Esophagus muscularis mucosa (tissue), 3 donors: ENCODE measurements around the gene CD36.

Experiments
- POLR2A ChIP-seq: fragments of 450-650 bp; IDR thresholded peaks from one replicate; pipeline ENCODE4 v1.6.1; 2017; ENCODE audit warnings: antibody characterized with exemption, moderate library complexity, mild to moderate bottlenecking, low read depth
- TF ChIP-seq, protein P1 (sequence below), 3 experiments: fragments of 200-600 bp in 2 of 3; fragments of 450-650 bp in 1 of 3; sonication (generic) in 2 of 3; IDR thresholded peaks; one replicate each; pipeline ENCODE4 v1.5.1; 2017 to 2019; ENCODE audit warnings: antibody characterized with exemption in 3 of 3, mild to moderate bottlenecking in 2 of 3, moderate library complexity in 1 of 3

DNA sequence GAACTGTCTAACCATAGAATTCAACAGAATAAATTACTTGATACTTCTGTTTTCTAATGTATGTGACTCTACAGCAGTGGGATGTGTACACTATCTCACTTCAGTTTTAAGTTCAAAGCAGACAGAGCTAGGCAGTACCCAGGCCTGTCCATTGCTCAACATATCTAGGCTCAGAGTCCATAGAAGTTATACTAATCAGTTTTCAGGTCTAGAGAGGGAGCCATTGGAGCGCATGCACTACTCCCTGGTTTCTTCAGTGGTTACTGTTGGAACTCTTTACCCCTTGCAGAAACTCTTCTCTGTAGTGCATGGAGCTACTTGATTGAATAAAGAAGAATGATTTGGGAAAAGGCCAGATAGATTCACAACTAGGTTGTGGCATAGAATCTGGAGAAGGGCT, 4.4 kb downstream of the CD36 start:
- TF ChIP-seq, protein P1, sequence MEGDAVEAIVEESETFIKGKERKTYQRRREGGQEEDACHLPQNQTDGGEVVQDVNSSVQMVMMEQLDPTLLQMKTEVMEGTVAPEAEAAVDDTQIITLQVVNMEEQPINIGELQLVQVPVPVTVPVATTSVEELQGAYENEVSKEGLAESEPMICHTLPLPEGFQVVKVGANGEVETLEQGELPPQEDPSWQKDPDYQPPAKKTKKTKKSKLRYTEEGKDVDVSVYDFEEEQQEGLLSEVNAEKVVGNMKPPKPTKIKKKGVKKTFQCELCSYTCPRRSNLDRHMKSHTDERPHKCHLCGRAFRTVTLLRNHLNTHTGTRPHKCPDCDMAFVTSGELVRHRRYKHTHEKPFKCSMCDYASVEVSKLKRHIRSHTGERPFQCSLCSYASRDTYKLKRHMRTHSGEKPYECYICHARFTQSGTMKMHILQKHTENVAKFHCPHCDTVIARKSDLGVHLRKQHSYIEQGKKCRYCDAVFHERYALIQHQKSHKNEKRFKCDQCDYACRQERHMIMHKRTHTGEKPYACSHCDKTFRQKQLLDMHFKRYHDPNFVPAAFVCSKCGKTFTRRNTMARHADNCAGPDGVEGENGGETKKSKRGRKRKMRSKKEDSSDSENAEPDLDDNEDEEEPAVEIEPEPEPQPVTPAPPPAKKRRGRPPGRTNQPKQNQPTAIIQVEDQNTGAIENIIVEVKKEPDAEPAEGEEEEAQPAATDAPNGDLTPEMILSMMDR (IDR thresholded peaks at IDR 0.05): no peak
- TF ChIP-seq POLR2A: no peak
